ENCODE measurements around the gene EID2B.

DNA sequence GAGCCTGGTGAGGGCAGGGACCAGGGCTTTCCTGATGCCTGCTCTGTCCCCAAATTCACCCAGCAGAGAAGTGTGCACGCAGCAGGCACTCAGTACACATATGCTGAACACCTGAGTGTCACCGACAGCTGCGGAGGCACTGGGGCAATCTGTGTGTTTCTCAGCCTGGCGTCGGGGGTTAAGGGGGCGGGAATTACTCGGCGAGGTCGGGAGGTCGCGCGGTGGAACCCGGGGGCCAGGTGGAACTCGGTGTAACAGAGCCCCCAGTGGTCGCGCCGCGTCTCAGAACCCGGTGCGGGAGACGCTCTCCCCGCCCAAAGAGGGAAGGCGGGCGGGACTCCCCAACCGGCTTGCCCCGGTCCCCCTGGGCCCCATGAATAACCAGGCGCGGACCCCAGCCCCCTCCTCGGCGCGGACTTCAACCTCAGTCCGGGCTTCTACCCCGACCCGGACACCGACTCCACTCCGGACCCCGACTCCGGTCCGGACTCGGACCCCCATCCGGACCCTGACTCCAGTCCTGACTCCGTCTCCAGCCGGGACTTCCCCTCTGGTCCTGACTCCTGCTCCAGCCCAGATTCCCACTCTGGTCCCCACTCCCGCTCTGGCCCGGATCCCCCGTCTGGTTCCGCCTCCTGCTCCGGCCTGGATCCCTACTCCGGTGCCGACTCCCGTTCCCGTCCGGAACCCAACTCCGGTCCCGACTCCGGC lies 17.7 kb downstream of the EID2B start, which contains the start of gene SELENOV:
- TF ChIP-seq POLR2A (IDR thresholded peaks at IDR 0.05; ENCODE audit: low read depth, low read length) (no peak), FOXK2 (IDR thresholded peaks at IDR 0.05) (no peak), RAD21 (IDR thresholded peaks at IDR 0.05; ENCODE audit: insufficient read depth, low read depth, low read length) (no peak), ETV6 (conservative IDR thresholded peaks at IDR 0.05 in 1 of 2, IDR thresholded peaks at IDR 0.05 in 1 of 2; ENCODE audit: borderline replicate concordance in 1 of 2, low read depth in 1 of 2) (no peak), HCFC1 (IDR thresholded peaks at IDR 0.05; ENCODE audit: low read length) (no peak), EZH2 (IDR thresholded peaks at IDR 0.05; ENCODE audit: borderline replicate concordance, control insufficient read depth, low read depth, low read length) (no peak), SUZ12 (IDR thresholded peaks at IDR 0.05; ENCODE audit: unreplicated experiment) (no peak), STAT1 (conservative IDR thresholded peaks at IDR 0.05) (no peak)
- TF ChIP-seq, protein P1, sequence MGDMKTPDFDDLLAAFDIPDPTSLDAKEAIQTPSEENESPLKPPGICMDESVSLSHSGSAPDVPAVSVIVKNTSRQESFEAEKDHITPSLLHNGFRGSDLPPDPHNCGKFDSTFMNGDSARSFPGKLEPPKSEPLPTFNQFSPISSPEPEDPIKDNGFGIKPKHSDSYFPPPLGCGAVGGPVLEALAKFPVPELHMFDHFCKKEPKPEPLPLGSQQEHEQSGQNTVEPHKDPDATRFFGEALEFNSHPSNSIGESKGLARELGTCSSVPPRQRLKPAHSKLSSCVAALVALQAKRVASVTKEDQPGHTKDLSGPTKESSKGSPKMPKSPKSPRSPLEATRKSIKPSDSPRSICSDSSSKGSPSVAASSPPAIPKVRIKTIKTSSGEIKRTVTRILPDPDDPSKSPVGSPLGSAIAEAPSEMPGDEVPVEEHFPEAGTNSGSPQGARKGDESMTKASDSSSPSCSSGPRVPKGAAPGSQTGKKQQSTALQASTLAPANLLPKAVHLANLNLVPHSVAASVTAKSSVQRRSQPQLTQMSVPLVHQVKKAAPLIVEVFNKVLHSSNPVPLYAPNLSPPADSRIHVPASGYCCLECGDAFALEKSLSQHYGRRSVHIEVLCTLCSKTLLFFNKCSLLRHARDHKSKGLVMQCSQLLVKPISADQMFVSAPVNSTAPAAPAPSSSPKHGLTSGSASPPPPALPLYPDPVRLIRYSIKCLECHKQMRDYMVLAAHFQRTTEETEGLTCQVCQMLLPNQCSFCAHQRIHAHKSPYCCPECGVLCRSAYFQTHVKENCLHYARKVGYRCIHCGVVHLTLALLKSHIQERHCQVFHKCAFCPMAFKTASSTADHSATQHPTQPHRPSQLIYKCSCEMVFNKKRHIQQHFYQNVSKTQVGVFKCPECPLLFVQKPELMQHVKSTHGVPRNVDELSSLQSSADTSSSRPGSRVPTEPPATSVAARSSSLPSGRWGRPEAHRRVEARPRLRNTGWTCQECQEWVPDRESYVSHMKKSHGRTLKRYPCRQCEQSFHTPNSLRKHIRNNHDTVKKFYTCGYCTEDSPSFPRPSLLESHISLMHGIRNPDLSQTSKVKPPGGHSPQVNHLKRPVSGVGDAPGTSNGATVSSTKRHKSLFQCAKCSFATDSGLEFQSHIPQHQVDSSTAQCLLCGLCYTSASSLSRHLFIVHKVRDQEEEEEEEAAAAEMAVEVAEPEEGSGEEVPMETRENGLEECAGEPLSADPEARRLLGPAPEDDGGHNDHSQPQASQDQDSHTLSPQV (IDR thresholded peaks at IDR 0.05) = no peak
- TF ChIP-seq, protein P2, sequence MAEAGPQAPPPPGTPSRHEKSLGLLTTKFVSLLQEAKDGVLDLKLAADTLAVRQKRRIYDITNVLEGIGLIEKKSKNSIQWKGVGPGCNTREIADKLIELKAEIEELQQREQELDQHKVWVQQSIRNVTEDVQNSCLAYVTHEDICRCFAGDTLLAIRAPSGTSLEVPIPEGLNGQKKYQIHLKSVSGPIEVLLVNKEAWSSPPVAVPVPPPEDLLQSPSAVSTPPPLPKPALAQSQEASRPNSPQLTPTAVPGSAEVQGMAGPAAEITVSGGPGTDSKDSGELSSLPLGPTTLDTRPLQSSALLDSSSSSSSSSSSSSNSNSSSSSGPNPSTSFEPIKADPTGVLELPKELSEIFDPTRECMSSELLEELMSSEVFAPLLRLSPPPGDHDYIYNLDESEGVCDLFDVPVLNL (IDR thresholded peaks at IDR 0.05; ENCODE audit: low read depth, low read length) = no peak
